Measurements from ENCODE around the gene PTX4.

- TF ChIP-seq POLR2AphosphoS5 (IDR thresholded peaks at IDR 0.05; ENCODE audit: insufficient read depth, low read depth, low read length) (no peak), CTCF (IDR thresholded peaks at IDR 0.05; ENCODE audit: extremely low read depth in 1 of 2, insufficient read depth in 1 of 2, low read depth in 1 of 2, low read length in 2 of 2) (no peak), GATA2 (IDR thresholded peaks at IDR 0.05; ENCODE audit: insufficient read depth, insufficient read length, low read depth, low read length) (no peak), POLR2A (IDR thresholded peaks at IDR 0.05; ENCODE audit: low read depth, low read length) (no peak), MAX (IDR thresholded peaks at IDR 0.05; ENCODE audit: insufficient read depth, insufficient read length) (peak; percentile 45), MYC (IDR thresholded peaks at IDR 0.05; ENCODE audit: low read depth, low read length) (no peak), EZH2 (IDR thresholded peaks at IDR 0.05; ENCODE audit: borderline replicate concordance, low read depth, low read length, severe bottlenecking) (no peak), JUN (IDR thresholded peaks at IDR 0.05; ENCODE audit: borderline replicate concordance, insufficient read depth, insufficient read length, low read depth) (no peak), FOS (IDR thresholded peaks at IDR 0.05; ENCODE audit: borderline replicate concordance, insufficient read depth, low read length) (no peak)
Measured at GRCh38 chr16:1534021-1535020, 45.6 kb upstream of the PTX4 start.

Data from endothelial cell of umbilical vein (primary cell).